Measurements from ENCODE around the gene CCDC8. TPM values are rescaled to one million over a fixed set of nuclear protein-coding genes. Genes with fewer than 3 reads are reported as not detected.

CCDC8 gene
- total RNA-seq, 2 donors from 2014 or later, result 20.4 to 32.7 TPM

DNA sequence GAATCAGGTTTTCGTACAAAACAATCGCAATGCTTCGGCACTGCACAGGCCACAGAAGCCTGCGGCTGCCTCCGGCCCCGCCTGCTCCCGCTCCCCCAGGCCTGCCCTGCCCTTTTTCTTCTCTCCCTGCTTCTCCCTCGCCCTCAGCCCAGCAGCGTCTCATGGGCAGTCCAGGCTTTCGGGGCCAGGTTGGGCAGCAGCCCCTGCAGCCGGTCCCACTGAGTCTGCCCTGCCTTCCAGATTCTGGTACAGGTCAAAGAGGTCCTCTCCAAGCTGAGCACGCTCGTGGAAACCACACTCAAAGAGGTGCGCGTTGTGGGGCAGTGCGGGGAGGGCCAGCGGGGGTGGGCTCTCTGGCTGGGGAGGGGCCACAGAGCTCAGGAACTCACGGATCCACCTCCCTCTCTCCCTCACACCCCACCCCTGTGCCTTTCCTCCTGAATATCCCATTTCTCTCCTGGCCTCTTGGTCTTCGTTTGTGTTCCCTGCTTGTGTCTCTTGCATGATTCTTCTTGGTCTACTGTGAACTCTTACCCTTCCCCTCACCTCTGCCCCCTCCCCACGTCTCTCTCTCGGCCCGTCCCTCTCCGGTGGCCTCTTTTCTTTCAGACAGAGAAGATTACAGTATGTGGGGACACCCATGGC is 30.1 kb downstream of the CCDC8 start:
- no peak for TF ChIP-seq POLR2AphosphoS5 (IDR thresholded peaks at IDR 0.05)
- no peak for TF ChIP-seq POLR2A (IDR thresholded peaks at IDR 0.05)
- Histone ChIP-seq H3K4me1 (replicated peaks) (peaks cover 5% of the 10 kb centered on the region), H3K9me3 (no peaks in the 10 kb centered on the region), H3K27me3 (replicated peaks; ENCODE audit: insufficient read depth) (no peaks in the 10 kb centered on the region), H3K27ac (no peak overlapping the region), H3K4me3 (no peak overlapping the region), H3K36me3 (peaks cover 0 to 25% of the 10 kb centered on the region in 2 donors)
- WGBS, result 81% methylated on average over 23 of the region's 23 CpGs
- intact Hi-C loops (cut with DNase I), result no loop called here
- DNase-seq (ENCODE audit: low spot score), result no peak

DNA sequence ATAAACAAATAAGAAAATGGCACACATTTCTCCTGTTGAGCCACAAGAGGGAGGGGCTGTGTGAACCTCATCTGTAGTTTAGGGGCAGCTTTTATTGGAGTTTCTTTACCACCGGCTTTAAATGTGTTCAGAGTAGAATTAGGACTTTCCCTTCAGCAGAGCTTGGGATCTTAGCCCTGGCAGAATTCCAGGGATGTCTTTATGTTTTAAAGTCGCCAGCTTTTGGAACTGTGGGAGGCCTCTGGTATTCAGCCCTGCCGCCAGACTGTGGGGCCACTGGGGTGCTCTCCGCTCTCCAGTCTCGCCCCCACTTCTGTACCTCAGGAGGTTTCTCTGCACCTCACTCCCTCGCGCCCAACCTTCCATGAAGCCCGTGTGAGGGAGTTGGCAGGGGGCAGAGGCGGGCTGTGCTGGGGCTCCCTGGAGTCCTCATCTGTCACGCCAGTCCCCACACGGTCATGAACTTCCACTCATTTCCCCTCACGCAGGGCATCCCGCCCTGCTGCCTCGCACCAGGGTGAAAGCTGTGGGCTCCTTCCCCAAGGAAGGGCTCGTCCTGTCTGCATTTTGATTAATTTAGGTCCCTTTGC is 31.5 kb downstream of the CCDC8 start:
- peaks cover 15% of the 10 kb centered on the region for H3K4me1 ChIP-seq (replicated peaks)
- DNase-seq (ENCODE audit: low spot score), result no peak
- no peaks in the 10 kb centered on the region for H3K27me3 ChIP-seq (replicated peaks; ENCODE audit: insufficient read depth)
- no peak overlapping the region for H3K4me3 ChIP-seq
- TF ChIP-seq POLR2AphosphoS5 (IDR thresholded peaks at IDR 0.05) (no peak), POLR2A (IDR thresholded peaks at IDR 0.05) (no peak)
- TF ChIP-seq, protein P1, sequence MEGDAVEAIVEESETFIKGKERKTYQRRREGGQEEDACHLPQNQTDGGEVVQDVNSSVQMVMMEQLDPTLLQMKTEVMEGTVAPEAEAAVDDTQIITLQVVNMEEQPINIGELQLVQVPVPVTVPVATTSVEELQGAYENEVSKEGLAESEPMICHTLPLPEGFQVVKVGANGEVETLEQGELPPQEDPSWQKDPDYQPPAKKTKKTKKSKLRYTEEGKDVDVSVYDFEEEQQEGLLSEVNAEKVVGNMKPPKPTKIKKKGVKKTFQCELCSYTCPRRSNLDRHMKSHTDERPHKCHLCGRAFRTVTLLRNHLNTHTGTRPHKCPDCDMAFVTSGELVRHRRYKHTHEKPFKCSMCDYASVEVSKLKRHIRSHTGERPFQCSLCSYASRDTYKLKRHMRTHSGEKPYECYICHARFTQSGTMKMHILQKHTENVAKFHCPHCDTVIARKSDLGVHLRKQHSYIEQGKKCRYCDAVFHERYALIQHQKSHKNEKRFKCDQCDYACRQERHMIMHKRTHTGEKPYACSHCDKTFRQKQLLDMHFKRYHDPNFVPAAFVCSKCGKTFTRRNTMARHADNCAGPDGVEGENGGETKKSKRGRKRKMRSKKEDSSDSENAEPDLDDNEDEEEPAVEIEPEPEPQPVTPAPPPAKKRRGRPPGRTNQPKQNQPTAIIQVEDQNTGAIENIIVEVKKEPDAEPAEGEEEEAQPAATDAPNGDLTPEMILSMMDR (IDR thresholded peaks at IDR 0.05), result no peak
- WGBS, result 87% methylated on average over 14 of the region's 15 CpGs
- H3K36me3 ChIP-seq, result peaks cover 0 to 15% of the 10 kb centered on the region in 2 donors
- no peak overlapping the region for H3K27ac ChIP-seq
- intact Hi-C loops (cut with DNase I), result no loop called here
- no peaks in the 10 kb centered on the region for H3K9me3 ChIP-seq

- TF ChIP-seq POLR2A (IDR thresholded peaks at IDR 0.05) (no peak), POLR2AphosphoS5 (IDR thresholded peaks at IDR 0.05) (no peak)
- TF ChIP-seq, protein P1 (IDR thresholded peaks at IDR 0.05), result no peak
- Histone ChIP-seq H3K4me1 (replicated peaks) (peaks cover 15% of the 10 kb centered on the region), H3K36me3 (peaks cover 2 to 10% of the 10 kb centered on the region in 2 donors), H3K9me3 (no peaks in the 10 kb centered on the region), H3K27me3 (replicated peaks; ENCODE audit: insufficient read depth) (no peaks in the 10 kb centered on the region), H3K4me3 (no peak overlapping the region), H3K27ac (no peak overlapping the region)
- intact Hi-C loops (cut with DNase I), result no loop called here
- no peak for DNase-seq (ENCODE audit: low spot score)
- 92% methylated on average over 2 of the region's 2 CpGs for WGBS
Measured at GRCh38 chr19:46381346-46381745, 32.0 kb downstream of the CCDC8 start.

GRCh38 chr19:46380690-46381089 is 32.7 kb downstream of the CCDC8 start:
- TF ChIP-seq POLR2A (IDR thresholded peaks at IDR 0.05) (no peak), POLR2AphosphoS5 (IDR thresholded peaks at IDR 0.05) (no peak)
- TF ChIP-seq, protein P1 (IDR thresholded peaks at IDR 0.05), result no peak
- no peak overlapping the region for H3K27ac ChIP-seq
- no peak for DNase-seq (ENCODE audit: low spot score)
- peaks cover 2 to 8% of the 10 kb centered on the region in 2 donors for H3K36me3 ChIP-seq
- H3K9me3 ChIP-seq, result no peaks in the 10 kb centered on the region
- intact Hi-C loops (cut with DNase I), result no loop called here
- WGBS, result 96% methylated on average over 2 of the region's 2 CpGs
- peaks cover 15% of the 10 kb centered on the region for H3K4me1 ChIP-seq (replicated peaks)
- H3K4me3 ChIP-seq, result no peak overlapping the region
- no peaks in the 10 kb centered on the region for H3K27me3 ChIP-seq (replicated peaks; ENCODE audit: insufficient read depth)

DNA sequence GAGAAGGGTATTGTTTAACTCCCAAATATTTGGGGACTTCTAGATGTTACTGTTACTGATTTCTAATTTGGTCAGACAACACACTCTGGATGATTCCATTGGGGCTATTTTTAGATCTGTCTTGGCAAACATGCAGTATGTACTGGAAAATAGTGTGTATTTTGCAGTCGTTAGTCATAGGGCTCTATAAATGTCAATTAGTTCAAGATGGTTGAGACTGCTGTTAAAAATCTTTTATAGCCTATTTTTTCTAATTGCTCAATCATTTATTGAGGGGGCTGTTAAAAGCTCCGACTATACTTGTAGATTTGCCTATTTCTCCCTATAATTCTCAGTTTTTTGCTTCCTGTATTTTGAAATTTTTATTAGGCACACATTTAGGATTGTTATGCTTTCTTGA is 35.1 kb downstream of the CCDC8 start:
- intact Hi-C loops (cut with DNase I), result no loop called here
- peak overlapping the region; percentile 39 to 79 for H3K27ac ChIP-seq
- H3K4me1 ChIP-seq (replicated peaks), result peaks cover 27% of the 10 kb centered on the region
- no peaks in the 10 kb centered on the region for H3K27me3 ChIP-seq (replicated peaks; ENCODE audit: insufficient read depth)
- H3K36me3 ChIP-seq, result peaks cover 0 to 2% of the 10 kb centered on the region in 2 donors
- DNase-seq (ENCODE audit: low spot score), result peak; percentile 61
- WGBS, result 13% methylated on average over 2 of the region's 2 CpGs
- no peak overlapping the region for H3K4me3 ChIP-seq
- TF ChIP-seq, protein P1 (IDR thresholded peaks at IDR 0.05), result no peak
- TF ChIP-seq POLR2AphosphoS5 (IDR thresholded peaks at IDR 0.05) (peak; percentile 95), POLR2A (IDR thresholded peaks at IDR 0.05) (no peak)
- no peaks in the 10 kb centered on the region for H3K9me3 ChIP-seq
